SJSA1 (cell line): ENCODE data around the gene ARHGAP6. TPM values are rescaled to one million over a fixed set of nuclear protein-coding genes. Genes with fewer than 3 reads are reported as not detected.
A peak's percentile ranks its signal among the peaks of the same experiment; 100 is the strongest.
"Not testable (repeated sequence)": the region's sequence is repeated elsewhere in the genome, so short reads cannot be mapped to it uniquely, and the experiment has no call there.

Source experiments
- DNase-seq, 2 experiments: peaks; one replicate each; pipeline ENCODE4 v3.0.0-alpha.2; 2015 to 2020; ENCODE audit warnings: low spot score in 2 of 2, low read depth in 1 of 2
- H3K27ac ChIP-seq: fragments of 250-450 bp; sonication (Bioruptor Pico); 2 replicates; pipeline ENCODE4 v1.5.1; 2020; ENCODE audit warnings: mild to moderate bottlenecking, moderate library complexity
- H3K27me3 ChIP-seq: fragments of 250-450 bp; sonication (Bioruptor Pico); replicated peaks from 2 replicates; pipeline ENCODE4 v1.5.1; 2020; ENCODE audit warnings: mild to moderate bottlenecking, moderate library complexity
- H3K36me3 ChIP-seq: fragments of 250-450 bp; sonication (Bioruptor Pico); 2 replicates; pipeline ENCODE4 v1.5.1; 2020; ENCODE audit warnings: mild to moderate bottlenecking
- H3K4me1 ChIP-seq: fragments of 250-450 bp; sonication (Bioruptor Pico); replicated peaks from 2 replicates; pipeline ENCODE4 v1.6.1; 2021; ENCODE audit warnings: mild to moderate bottlenecking
- H3K4me3 ChIP-seq: fragments of 250-450 bp; sonication (Bioruptor Pico); 2 replicates; pipeline ENCODE4 v1.5.1; 2020; ENCODE audit warnings: mild to moderate bottlenecking
- H3K9me3 ChIP-seq: fragments of 250-450 bp; sonication (Bioruptor Pico); replicated peaks from 2 replicates; pipeline ENCODE4 v1.5.1; 2020; ENCODE audit warnings: mild to moderate bottlenecking
- total RNA-seq: library from RNA; depleted of rRNA; stranded (reverse); fragments of >200 nt; shearing (Covaris generic); gene quantifications from 2 replicates; pipeline ENCODE4 v1.2.3, GENCODE V29; 2014

Gene ARHGAP6
- total RNA-seq, 1 experiment from 2014 or later: 0.11 TPM

DNA sequence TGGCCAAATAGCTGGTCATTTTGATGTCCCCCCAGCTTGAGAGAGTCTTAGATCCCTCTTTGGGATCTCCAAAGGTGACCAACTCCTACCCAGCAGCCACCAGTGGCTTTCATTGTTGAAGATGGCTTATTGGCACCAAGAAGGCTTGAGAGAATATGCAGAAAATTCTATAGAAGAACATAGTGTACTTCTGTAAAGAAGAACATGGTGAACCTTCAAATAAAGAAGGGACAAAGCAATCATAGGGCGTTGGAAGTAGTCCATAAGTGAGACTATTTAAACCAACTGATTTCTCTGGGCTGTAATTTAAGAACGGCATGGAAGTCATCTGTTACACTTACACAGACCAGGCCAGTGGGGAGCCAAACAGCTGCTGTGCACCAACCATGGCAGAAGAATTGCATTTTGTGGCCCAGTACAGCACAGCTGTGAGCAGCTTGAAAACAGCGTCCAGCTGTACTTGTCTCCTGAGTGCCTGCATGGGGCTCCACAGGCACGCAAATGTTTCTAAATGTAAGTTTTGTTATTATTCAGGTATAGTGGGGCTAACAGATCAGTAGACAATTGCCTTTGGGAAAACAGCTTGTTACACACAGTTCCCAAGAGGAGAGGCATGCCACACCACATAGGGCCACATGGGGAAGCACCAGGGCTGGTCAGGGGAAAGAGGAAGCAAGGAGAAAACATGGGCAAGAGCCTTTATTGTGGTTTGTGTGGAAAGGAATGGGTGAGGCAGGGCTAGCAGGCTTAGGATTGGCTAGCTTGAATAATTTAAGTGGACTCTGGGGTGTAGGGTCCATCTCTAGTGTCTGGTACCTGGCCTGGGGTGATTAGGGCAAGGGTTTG lies 125.0 kb downstream of the ARHGAP6 start:
- H3K9me3 ChIP-seq: no peaks in the 10 kb centered on the region
- no peaks in the 10 kb centered on the region for H3K36me3 ChIP-seq
- no peak for DNase-seq
- H3K4me1 ChIP-seq: no peaks in the 10 kb centered on the region
- H3K27me3 ChIP-seq: no peaks in the 10 kb centered on the region
- H3K27ac ChIP-seq: no peak overlapping the region
- H3K4me3 ChIP-seq: no peak overlapping the region

- Histone ChIP-seq H3K27ac (no peak overlapping the region), H3K36me3 (no peaks in the 10 kb centered on the region), H3K4me3 (no peak overlapping the region), H3K9me3 (no peaks in the 10 kb centered on the region), H3K4me1 (no peaks in the 10 kb centered on the region), H3K27me3 (no peaks in the 10 kb centered on the region)
- DNase-seq: no peak
Measured at GRCh38 chrX:11537141-11537540, 128.6 kb downstream of the ARHGAP6 start.

DNA sequence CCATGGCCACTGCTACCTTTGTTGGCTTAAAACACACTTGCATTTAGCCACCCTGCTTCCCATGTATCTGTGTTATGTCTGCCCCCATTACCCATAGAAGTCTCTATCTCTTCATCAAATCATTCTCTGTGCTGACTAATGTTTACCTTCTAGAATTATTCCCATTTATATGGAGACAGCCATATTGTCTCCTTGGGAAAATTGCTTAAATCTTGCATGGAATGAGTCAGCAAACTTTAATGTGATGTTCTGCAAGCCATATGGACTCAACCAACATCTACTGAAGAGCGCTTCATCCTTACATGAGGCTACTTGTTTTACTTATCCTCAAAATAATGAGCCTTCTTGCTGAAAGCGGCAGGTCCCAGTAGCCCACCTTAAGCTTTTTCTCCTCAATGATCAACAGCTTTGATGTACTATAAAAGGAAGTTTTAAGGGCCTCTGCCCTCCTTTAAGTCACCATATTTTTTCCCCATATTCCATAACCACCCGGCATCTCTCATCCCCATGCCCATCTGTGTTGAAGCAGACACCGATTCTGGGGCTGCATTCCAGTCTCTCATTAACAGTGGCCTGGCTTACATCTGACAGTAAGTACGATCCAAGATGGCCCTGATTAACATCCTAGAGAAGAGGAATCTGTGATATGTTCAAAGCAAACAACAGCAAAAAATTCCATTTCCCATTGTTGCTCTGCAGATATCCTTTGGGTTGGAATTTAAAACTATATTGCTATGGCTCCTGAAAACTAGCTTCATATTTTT lies 130.4 kb downstream of the ARHGAP6 start:
- H3K27ac ChIP-seq: no peak overlapping the region
- H3K4me1 ChIP-seq: no peaks in the 10 kb centered on the region
- no peak overlapping the region for H3K4me3 ChIP-seq
- H3K36me3 ChIP-seq: no peaks in the 10 kb centered on the region
- no peak for DNase-seq
- H3K27me3 ChIP-seq: no peaks in the 10 kb centered on the region
- no peaks in the 10 kb centered on the region for H3K9me3 ChIP-seq

GRCh38 chrX:11533199-11533651 lies 132.5 kb downstream of the ARHGAP6 start:
- H3K4me3 ChIP-seq: no peak overlapping the region

DNA sequence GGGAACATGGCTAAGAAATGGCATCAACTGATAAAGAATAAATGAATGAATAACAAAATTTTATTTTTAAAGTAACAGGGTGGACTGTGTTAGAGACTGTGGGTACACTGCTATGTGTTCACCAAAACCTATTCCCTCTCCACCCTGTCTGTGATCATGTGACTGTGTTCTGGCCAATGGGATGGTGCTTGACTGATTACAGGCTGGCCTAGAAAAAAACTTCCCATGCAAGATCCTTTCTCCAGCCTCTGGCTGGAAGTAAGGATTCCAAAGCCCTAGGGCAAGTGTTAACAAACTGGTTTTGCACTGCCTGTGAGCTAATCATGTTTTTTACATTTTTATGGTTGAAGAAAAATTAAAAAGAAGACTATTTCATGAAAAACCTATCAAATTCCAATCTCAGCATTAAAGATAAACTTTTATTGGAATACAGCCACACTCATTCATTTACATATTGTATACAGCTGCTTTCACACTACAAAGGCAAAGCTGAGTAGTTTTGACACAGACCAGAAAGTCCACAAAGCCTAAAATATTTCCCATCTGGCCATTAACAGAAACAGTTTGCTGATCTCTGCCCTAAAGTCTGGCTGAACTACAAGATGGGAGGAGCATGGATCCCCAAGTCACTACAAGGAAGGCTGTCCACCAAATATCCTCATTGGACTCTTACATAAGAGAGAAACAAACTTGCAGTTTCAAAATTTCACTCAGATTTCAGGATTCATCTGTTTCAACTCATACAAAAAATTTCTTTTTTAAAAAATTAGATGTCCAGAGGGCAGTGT lies 133.2 kb downstream of the ARHGAP6 start:
- Histone ChIP-seq H3K9me3 (no peaks in the 10 kb centered on the region), H3K27me3 (no peaks in the 10 kb centered on the region), H3K36me3 (no peaks in the 10 kb centered on the region), H3K4me3 (no peak overlapping the region), H3K4me1 (no peaks in the 10 kb centered on the region), H3K27ac (no peak overlapping the region)
- no peak for DNase-seq

More at GRCh38 chrX:11533199-11533651, 132.5 kb downstream of the ARHGAP6 start:
- DNase-seq: peak in 1 of 2 experiments; percentile 33
- Histone ChIP-seq H3K36me3 (no peaks in the 10 kb centered on the region), H3K9me3 (no peaks in the 10 kb centered on the region), H3K27me3 (no peaks in the 10 kb centered on the region), H3K27ac (no peak overlapping the region), H3K4me1 (no peaks in the 10 kb centered on the region)

DNA sequence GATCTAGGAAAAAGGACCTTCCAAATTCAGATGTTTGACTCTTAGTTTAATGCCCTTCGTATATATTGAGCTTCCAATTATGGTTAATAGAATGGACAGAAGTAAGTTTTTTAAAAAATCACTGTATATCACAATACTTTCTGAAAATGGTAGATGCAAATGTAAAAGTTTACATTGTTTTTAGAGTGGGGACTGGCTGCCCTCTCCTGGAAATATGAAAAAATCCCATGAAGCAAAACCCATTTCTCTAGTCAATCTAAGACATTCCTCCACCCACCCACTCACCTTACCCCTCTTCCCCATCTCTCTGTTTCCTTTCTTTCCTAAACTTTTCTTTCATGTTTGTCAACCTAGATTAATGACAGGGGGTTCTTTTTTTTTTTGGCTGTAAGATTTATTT lies 134.5 kb downstream of the ARHGAP6 start:
- H3K27me3 ChIP-seq: no peaks in the 10 kb centered on the region
- no peak for DNase-seq
- no peaks in the 10 kb centered on the region for H3K9me3 ChIP-seq

GRCh38 chrX:11530621-11531020 lies 135.1 kb downstream of the ARHGAP6 start:
- H3K4me3 ChIP-seq: no peak overlapping the region
- no peaks in the 10 kb centered on the region for H3K36me3 ChIP-seq
- no peak for DNase-seq

More for the DNA sequence above, 134.5 kb downstream of the ARHGAP6 start:
- no peak overlapping the region for H3K27ac ChIP-seq
- no peaks in the 10 kb centered on the region for H3K4me1 ChIP-seq
- H3K36me3 ChIP-seq: no peaks in the 10 kb centered on the region
- no peak overlapping the region for H3K4me3 ChIP-seq

GRCh38 chrX:11528623-11529022 lies 137.1 kb downstream of the ARHGAP6 start:
- Histone ChIP-seq H3K27ac (no peak overlapping the region), H3K4me1 (no peaks in the 10 kb centered on the region), H3K9me3 (no peaks in the 10 kb centered on the region), H3K27me3 (no peaks in the 10 kb centered on the region), H3K4me3 (no peak overlapping the region), H3K36me3 (no peaks in the 10 kb centered on the region)
- no peak for DNase-seq

More at GRCh38 chrX:11530621-11531020, 135.1 kb downstream of the ARHGAP6 start:
- H3K4me1 ChIP-seq: no peaks in the 10 kb centered on the region
- no peaks in the 10 kb centered on the region for H3K9me3 ChIP-seq
- H3K27ac ChIP-seq: no peak overlapping the region
- no peaks in the 10 kb centered on the region for H3K27me3 ChIP-seq

DNA sequence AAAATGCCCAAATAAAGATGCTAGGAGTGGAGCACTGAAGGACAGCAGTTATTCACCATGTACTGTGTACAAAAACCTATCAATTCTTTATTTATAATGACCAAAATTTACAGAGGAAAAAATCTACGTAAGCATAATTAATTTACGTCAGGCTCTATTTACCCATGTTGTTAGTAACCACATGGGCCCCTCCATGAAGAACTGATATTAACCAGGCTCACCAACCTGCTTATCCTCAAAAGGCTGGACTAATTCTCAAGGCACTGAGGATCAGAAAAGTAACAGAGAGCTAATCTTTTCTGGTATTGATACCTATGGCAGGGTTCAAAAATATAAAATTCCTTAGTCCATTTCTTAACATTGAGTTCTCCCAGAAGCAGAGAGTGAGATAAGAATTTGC lies 140.0 kb downstream of the ARHGAP6 start:
- no peaks in the 10 kb centered on the region for H3K9me3 ChIP-seq
- H3K4me1 ChIP-seq: no peaks in the 10 kb centered on the region
- DNase-seq: no peak
- no peak overlapping the region for H3K4me3 ChIP-seq
- H3K36me3 ChIP-seq: no peaks in the 10 kb centered on the region
- no peak overlapping the region for H3K27ac ChIP-seq
- H3K27me3 ChIP-seq: no peaks in the 10 kb centered on the region

GRCh38 chrX:11519234-11519633 lies 146.5 kb downstream of the ARHGAP6 start:
- not testable (repeated sequence) for H3K27me3 ChIP-seq, H3K9me3 ChIP-seq, H3K4me3 ChIP-seq, DNase-seq, H3K27ac ChIP-seq, H3K36me3 ChIP-seq, H3K4me1 ChIP-seq

- no peaks in the 10 kb centered on the region for H3K36me3 ChIP-seq
- no peaks in the 10 kb centered on the region for H3K9me3 ChIP-seq
- no peaks in the 10 kb centered on the region for H3K27me3 ChIP-seq
- DNase-seq: no peak
- H3K4me1 ChIP-seq: no peaks in the 10 kb centered on the region
- H3K27ac ChIP-seq: no peak overlapping the region
- H3K4me3 ChIP-seq: no peak overlapping the region
Measured at GRCh38 chrX:11509786-11510185, 155.9 kb downstream of the ARHGAP6 start.

DNA sequence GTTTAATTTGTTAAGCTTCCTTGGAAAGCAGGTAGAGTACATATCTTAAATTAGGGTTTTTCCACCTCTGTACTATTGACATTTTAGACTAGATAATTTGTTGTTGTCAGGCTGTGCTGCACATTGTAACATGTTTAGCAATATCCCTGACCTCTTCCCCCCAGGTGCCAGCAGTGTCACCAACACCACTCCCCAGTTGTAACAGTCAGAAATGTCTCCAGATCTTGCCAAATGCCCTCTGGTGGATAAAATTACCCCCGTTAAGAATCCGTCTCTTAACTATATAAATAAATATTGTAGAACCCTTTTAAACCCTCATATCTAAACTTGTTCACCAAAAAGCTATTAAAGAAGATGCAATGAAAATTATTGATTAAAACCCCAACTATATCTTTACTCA lies 161.5 kb downstream of the ARHGAP6 start:
- H3K27ac ChIP-seq: no peak overlapping the region
- no peaks in the 10 kb centered on the region for H3K36me3 ChIP-seq
- H3K4me3 ChIP-seq: no peak overlapping the region
- no peaks in the 10 kb centered on the region for H3K27me3 ChIP-seq
- no peaks in the 10 kb centered on the region for H3K9me3 ChIP-seq
- no peaks in the 10 kb centered on the region for H3K4me1 ChIP-seq
- DNase-seq: no peak

DNA sequence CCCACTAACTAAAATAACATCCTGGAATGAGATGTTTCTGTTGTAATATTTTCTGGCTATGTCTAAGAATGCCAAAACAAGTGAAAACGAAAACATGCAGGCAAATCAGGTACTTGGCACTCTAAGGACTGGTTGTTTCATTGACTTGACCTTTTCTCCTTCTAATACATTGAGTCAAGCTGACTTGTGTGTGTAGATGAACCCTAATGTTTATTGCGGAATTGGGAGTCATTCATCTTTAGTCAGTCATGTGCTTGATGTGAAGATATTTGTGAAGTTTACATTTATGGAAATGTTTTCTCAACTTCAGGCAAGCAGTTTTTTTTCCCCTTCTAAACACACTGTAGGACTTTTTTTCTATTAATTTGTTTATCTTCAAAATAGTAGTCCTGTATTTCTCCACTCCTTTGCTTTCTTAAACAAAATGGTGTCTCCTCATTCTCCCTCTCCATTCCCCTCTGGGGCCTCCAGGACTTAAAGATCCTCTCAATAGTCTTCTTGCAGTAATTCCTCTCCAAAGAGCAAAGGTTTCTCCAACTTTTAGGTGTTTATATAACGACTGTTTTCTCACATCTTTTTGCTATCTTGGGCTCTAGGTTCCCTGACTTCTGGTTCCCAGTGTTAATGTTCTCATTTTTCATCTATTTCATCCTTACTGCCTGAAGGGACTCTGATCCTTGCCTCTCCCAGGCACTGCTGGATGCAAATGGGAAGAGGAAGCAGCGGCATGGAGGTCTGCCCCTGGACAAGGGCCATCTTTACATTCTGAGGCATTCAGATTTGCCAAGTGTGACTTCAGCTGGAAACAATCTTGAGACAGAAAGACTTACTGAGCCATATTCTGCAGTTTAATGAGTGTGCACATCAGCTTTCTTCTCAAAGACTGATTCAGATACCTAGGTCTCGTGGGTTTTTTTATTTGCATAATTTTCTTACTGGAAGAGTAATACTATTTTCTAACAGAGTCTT lies 166.4 kb downstream of the ARHGAP6 start:
- no peaks in the 10 kb centered on the region for H3K36me3 ChIP-seq
- H3K9me3 ChIP-seq: no peaks in the 10 kb centered on the region
- no peak overlapping the region for H3K27ac ChIP-seq
- H3K4me3 ChIP-seq: no peak overlapping the region
- no peak for DNase-seq
- H3K4me1 ChIP-seq: no peaks in the 10 kb centered on the region
- H3K27me3 ChIP-seq: no peaks in the 10 kb centered on the region
